GM21619 (cell line): ENCODE data around the gene RNF20.
"Not testable (repeated sequence)": the region's sequence is repeated elsewhere in the genome, so short reads cannot be mapped to it uniquely, and the experiment has no call there.

Experiments
- ATAC-seq: cut with Tn5 transposase; IDR thresholded peaks from one replicate; pipeline ENCODE4 v1.9.1; 2021; ENCODE audit not compliant: unreplicated experiment

RNF20 gene

DNA sequence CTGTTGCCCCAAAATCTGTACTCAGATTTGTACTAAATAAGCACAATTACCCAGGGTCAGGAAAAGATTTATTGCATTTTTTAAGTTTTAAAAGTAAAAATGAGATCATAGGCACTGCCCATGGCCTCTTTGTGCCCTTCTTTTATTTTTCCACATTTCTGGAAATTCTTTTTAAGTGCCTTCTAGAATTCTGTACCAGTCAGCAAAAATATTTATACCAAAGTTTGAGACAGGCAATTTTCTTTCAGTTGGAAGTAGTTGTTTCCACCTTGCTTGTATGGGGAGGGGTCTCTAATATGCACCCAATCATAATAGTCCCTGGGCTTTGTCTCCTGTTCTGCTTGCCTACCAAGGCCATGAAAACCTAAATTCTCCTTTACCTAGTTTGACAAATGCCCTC lies 5.6 kb upstream of the RNF20 start:
- no peak for ATAC-seq

DNA sequence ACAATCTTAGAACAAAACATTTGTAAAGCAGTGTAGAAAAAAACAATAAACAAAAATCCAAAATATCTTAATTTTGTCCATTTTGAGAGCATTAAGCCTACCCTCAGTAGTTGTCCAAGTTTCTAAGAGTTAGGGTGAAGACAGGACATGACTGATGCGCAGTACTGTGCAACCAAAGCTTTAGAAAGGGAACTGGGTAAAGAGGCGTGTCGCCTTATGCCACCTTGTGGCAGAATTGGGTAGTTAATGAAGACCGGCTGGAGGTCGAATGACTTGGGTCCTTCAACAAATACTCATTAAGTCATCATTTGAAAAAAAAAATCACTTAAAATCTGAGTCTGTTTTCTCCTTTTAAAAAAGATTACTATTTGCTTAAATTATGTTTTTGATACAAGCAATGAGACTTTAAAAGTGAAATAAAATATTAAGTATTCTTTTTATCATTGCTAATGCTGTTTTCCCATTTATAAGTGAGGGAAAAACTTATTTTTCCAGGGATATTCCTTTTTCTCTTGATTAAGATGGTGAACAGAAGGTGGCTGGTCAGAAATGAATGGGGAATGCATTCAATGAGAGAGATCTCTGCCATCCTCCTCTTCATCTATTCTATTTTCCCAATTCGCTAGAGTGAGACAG lies 3.5 kb upstream of the RNF20 start:
- ATAC-seq, result peak; percentile 38

DNA sequence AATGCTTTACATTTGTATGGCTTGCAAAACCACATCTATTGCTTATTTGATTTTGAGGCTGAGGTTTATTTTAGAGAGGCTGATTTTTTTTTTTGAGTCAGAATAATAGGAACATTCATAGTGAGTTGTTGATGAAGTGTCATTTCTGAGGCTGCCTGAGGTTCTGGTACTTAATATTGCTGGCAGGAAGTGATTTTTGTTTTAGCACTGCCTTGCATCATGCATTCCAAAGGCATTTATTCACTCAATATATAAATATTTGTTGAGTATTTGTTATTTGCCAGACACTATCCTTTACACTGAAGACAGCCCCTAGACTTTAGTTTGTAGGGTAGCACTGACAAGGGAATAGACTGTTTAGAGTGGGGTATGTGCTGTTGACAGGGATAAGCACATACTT lies 2.7 kb downstream of the RNF20 start:
- ATAC-seq, result no peak

DNA sequence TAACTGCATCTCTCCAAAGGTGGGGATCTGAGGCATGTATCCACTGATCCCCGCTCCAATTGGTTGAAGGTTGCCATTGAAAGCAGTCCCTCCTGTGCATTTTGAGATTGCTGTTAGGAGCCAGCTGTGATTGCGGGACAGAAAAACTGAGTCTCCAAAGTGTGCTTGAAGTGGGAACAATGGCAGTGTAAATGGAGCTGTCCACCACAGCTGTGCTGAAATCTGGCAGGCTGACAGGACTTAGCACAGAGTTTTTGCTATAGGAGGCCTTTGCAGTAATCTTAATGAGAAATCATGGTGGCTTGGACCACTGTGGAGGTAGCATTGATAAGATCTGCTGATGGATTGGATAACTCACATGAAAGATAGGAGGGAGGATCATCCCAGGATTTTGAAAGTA lies 3.3 kb downstream of the RNF20 start:
- ATAC-seq, result no peak

DNA sequence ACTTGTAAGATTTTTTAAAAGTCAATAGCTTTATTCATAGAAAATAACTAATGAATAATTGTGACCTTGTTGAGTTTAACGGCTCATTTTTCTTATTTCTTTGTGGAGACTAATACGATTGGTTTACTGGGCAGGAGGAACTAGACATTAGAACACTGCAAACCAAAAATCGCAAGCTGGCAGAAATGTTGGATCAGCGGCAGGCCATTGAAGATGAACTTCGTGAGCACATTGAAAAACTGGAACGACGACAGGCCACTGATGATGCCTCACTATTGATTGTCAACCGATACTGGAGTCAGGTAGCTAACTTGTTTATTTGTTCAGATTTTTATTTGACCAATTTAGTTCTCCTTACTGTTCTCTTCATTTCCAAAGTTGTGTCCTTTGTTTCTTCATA lies 6.4 kb downstream of the RNF20 start:
- no peak for ATAC-seq

DNA sequence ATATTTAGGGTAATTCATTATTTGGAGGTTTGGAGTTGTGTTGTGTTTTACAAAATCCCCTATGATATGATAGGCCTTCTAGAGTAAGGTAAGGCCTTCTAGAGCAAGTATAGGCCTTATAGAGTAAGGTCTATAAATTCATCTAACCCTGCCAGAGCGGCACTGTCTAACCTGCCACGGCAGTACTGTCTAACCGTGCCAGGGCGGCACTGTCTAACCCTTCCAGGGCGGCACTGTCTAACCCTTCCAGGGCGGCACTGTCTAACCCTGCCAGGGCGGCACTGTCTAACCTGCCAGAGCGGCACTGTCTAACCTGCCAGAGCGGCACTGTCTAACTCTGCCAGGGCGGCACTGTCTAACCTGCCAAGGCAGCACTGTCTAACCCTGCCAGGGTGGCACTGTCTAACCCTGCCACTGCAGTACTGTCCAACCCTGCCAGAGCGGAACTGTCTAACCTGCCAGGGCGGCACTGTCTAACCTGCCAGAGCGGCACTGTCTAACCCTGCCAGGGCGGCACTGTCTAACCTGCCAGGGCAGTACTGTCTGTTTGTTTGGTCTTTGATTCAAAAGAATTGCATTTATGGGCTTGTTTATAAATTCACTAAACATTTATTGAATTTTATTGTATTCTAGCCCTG lies 9.6 kb downstream of the RNF20 start:
- ATAC-seq, result no peak

DNA sequence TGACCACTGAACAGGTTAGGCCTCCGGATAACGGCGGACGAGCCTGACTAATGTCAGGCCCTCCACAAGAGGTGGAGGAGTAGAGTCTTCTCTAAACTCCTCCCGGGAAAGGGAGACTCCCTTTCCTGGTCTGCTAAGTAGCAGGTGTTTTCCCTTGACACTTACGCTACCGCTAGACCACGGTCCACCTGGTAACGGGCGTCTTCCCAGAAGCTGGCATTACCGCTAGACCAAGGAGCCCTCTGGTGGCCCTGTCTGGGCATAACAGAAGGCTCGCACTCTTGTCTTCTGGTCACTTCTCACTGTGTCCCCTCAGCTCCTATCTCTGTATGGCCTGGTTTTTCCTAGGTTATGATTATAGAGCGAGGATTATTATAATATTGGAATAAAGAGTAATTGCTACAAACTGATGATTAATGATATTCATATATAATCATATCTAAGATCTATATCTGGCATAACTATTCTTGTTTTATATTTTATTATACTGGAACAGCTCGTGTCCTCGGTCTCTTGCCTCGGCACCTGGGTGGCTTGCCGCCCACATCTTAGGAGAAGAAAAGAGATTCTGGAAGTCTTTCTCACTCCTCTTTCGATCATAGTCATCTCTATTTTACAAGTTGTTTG lies 15.9 kb downstream of the RNF20 start:
- not testable (repeated sequence) for ATAC-seq

DNA sequence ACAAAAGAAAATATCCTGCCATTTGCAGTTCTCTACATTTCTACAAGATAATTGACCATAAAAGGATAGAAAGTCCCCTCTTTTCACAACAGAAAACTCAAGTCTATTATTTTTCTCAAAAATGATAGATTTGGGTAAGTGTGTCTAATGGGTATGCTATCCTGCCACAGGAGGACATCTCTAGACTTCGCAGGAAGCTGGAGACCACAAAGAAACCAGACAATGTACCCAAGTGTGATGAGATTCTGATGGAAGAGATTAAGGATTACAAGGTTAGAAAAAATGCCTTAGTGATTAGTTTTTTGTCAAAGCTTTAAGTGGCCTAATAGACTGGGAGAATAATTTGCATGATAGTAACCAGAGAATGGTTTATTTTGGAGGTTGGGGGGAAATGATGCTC lies 28.1 kb downstream of the RNF20 start:
- ATAC-seq, result no peak

DNA sequence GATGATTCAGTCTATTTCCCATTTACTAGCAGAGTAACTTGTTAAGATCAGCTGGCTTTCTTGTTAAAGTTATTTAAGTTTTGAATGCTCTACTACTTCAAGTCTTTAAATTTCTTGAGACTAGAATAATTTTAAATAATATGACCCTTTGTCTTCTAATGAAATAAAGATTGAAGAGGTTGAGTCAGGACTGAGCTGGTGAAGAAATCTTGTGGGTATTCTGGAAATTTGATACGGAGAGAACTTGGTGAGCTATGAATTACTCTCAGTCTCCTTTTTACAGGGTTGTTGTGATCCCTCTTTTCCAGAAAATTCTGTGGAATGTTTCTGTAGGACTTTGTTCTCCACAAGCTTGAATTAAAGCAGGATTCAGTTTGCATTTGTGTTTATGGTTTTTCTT lies 29.3 kb downstream of the RNF20 start:
- ATAC-seq, result no peak

DNA sequence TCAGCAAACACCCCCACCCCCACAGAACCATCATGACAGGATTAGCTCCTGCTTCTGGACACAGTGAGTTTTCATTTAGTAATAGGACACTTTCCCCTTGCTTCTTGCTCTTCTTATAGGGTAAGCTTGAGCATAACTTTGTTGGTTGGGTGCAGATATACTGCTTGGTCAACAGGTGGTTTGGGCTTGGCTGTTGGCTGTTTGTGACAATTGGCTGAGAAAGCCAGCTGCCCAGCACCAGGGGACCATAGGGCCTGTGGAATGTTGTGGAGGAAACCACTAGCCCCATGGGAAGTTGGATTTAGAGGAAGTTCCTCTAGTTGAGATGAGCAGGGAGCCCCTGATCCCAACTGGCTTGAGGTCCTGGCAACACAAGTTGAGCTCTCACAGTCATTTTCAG lies 30.6 kb downstream of the RNF20 start:
- no peak for ATAC-seq

DNA sequence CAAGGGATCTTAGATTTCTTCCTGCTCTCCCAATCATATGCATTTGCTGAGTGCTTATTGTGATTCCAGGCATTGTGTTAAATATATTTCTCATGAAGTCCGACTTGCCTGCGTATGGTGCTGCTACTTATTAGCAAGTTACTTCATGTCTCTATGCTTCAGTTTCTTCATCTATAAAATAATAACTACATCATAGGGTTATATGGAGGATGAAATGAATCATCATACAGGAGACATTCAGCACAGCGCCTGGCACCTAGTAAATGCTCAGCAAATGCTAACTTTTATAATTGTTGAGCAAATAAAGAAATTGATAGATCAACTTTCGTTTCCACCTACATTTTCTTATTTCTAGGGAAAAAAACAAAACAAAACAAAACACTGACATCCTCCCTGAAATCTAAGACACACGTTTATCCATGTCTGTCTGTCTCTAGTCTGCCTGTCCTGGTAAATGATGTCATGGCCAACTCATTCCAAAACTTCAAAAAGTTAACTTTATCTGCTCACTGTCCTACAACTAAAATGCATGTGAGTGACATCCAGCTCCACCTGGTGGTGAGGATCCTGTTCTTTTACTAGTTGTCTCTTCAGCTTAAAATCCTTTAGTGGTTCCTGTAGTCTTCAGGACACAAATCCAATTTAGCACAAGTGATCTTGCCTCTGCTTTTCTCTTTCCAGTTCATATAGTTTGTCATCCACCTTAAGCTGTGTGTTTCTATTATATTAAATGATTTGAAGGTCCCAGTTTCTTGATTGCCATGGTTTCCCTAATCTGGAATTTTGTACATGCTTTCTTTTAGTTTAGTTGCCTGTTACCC lies 33.5 kb downstream of the RNF20 start:
- ATAC-seq, result peak; percentile 77

DNA sequence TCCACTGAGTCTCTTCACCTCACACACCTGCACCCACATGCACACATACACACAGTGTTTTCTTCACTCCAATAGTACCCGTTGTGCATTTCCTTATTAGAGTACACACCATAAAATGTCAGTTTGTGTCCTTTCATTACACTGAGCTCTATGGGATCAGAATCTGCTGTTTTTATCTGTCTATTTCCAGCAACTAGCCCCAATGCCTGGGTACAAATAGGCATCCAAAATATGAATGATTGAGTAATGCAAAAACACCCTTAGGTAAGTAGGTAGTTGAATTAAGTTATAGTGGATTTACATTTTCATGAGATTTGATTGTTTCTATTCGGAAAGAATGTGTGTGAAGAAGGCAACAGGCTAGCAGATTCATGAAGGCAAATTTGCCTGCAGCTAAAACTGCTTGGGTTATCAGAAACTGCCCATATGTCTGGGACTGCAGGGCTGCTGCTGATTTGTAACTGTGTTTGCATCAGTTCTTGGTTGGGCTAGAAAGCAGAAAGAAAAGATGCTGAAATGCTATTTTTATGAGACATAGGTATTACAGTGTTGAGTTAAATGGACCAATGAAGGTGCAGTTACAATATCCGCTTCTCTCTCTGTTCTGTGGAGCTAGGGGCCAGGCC lies 34.2 kb downstream of the RNF20 start:
- ATAC-seq, result no peak

DNA sequence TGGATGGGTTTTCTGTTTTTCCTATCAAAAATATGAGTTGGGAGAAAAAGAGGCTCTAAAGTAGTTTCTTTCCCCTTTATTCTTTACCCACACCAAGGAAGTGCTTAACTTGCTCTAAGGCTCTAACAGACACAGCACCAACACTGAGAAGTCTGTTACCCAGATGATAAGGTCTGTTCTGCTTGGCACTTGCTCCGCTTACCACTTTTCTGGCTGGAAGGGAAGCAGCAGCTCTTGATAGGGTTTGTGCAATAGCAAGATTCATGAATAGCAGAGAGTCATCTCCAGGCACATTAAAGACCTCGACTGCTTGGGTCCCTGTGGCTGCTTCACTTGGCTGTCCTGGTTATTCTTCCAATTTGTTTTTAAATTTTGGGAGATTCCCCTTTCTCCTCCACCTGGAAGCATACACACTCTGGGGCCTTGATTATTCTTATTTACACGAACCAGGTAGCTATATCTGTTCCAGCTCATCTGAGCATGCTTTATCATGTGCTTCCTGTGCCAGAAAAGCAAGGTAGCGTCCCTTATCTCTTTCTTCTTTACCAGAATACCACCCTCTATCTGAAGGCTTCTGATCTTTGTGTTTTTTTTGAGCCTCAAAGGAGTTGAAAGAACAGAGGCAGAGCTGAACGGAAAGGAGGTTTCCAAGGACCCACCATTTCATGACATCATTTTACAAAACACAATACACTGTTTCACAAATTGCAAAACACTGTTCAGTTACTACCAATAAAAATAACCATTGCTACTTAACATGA lies 36.3 kb downstream of the RNF20 start:
- ATAC-seq, result no peak

DNA sequence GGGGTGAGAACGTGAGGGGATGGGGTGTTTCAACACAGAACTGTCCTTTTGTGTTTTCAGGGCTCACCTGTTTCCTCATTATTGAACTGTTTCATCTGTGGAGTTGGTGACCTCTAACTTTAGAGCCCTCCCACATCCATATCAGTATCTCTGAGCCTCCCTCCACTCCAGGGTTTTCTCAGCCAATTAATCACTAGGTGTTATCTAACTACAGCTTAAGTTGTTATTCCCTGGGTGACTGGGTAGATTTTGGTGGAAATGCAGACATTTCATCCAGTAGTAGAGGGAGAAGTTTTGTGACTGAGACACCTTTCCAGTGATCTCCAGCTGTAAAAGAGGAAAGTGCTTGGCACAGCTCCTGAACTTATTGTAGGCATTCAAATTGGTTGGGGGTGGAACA lies 37.5 kb downstream of the RNF20 start:
- ATAC-seq, result no peak

DNA sequence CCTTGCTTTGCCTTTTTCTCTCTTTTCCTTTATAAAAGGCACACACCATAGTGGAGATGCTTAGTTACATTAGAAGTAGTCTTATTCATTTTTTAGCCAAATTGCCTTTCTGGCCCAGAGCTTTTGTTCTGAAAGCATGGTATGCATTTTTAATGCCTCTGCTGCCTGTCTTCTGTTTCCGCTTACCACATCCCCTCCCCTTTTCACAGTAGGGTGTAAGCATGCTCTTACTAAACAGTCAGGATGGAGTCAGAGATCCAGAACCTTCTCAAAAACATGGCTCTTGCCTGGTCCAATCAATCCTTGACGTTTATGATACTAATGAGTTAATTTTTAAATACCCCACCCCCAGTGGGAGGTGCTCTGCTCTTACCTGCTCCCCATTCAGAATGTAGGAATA lies 38.7 kb downstream of the RNF20 start:
- ATAC-seq, result no peak

DNA sequence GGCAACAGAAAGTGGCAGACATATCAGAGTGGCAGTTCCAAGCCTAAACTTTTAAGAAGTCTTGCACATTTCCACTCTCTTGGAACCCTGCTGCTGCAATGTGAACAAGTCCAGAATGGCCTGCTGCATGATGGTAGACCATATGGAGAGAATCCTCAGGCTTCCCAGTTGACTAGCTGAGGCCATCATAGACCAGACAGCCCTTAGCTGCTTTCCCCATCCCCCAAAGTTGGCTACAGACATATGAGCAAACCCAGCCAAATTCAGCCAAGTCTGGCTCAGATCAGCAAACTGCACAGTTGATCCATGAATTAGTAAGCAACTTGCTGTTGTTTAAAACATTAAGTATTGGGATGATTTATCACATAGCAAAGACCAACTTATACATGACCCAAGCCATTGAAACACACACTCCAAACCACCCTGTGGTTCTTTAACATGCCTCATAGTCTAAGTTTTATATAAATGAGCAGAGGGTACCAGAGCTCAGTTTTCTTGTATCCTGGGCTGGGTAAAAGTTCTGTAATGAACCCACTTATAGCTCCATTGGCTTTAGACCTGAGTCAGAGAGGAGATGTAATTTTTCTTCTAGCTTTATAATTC lies 41.2 kb downstream of the RNF20 start:
- ATAC-seq, result no peak

DNA sequence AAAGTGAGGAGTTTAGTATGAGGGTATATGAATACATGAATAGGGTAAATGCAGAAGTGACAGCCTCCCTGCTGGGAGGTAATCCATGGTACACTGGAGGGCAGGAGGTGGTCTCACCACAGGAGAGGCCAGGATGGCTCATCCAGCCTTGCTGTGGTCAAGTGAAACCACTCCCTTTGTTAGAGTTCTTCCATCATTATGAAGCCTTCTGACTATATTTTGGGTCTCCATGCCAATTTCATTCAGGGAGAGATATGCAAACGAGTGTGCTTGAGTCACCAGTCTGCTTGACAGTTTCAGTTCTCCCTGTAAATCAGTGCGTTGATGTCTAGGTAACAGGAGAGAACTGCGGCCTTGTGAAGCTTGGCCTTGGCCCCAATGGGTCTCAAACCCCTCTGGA lies 44.7 kb downstream of the RNF20 start:
- ATAC-seq, result peak; percentile 69

DNA sequence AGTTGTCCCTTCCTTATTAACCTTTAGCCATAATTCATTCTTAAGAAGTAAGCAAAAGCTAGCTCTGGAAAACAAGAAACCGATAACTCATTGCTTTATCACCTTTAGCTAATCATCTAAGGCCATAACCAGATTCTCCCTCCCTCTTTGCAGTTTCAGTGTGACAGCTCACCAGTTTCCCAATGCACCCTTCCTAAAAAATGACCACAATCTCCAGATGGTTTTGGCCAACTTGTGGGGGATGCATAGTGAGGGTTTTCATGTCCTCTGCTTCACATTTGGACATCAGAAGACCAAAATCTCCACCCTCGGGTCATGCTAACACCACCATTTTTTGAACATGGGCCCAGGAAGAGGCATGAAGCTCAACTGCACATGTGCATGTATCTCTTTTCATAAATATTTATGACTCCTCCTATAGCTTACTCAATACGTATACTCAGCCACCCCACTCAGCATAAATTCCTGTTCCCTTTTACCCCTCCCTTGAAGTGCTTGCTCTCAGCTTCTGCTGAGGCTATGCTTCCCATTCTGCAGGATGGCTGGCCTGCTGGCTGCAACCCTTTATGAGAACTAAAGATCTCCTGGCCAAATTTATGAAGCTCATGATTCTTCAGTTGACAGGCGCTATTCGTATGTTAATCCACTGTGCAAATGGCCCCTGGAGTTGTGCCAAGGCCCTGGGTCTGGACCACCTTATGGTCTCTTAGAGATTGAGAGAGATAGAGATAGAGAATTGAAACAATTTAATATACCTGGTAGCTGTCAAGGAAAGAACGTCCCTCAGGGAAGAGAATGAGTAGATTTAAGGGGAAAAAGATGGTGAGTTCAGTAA lies 46.3 kb downstream of the RNF20 start:
- ATAC-seq, result no peak

DNA sequence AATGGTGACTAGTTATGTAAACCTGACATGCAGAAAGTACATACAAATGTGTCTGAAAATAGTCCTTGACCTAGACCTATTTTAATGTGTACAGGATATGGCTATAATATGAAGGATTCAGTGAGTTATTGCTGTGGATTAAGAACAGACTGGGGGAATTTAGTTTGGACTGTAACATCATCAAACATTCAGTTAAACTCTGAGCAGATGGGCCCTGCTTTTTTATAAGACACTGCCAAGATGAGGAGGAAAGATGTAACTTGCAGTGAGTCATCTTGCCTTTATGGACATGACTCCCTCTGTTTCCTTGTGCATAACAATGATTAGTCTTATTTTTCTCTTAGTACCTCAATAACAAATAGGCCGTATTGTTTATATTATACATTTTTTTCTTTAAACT lies 48.9 kb downstream of the RNF20 start:
- no peak for ATAC-seq
